Cardiac fibroblast (primary cell): ENCODE data around the gene TRIM26.

Source experiments
- DNase-seq, 2 donors: peaks; one replicate each; pipeline versions ENCODE4 v3.0.0 to v3.0.0-alpha.2; 2010; ENCODE audit warnings: low read depth in 2 of 2
- H3K4me3 ChIP-seq, 2 donors: replicated peaks in 1 of 2; 1 replicate in 1 of 2; 2 replicates in 1 of 2; pipeline ENCODE4 v1.5.1; 2011; ENCODE audit warnings: low read depth in 2 of 2, low read length in 2 of 2, mild to moderate bottlenecking in 2 of 2, moderate library complexity in 1 of 2
- CTCF ChIP-seq: IDR thresholded peaks from one replicate; pipeline ENCODE4 v1.5.1; 2011; ENCODE audit warnings: low read depth, mild to moderate bottlenecking, low read length, inconsistent platforms

The TRIM26 gene

GRCh38 chr6:30154709-30155519 is 58.3 kb downstream of the TRIM26 start:
- H3K4me3 ChIP-seq, result no peak overlapping the region
- TF ChIP-seq CTCF, result no peak
- DNase-seq, result peak; percentile 72 to 84

GRCh38 chr6:30154061-30154460 is 59.1 kb downstream of the TRIM26 start:
- TF ChIP-seq CTCF, result no peak
- no peak overlapping the region for H3K4me3 ChIP-seq
- DNase-seq, result no peak

- no peak for TF ChIP-seq CTCF
- no peak for DNase-seq
- H3K4me3 ChIP-seq, result no peak overlapping the region
Measured at GRCh38 chr6:30152910-30153610, 60.1 kb downstream of the TRIM26 start.

- TF ChIP-seq CTCF, result no peak
- no peak for DNase-seq
- no peak overlapping the region for H3K4me3 ChIP-seq
Measured at GRCh38 chr6:30152016-30152673, 61.1 kb downstream of the TRIM26 start.

GRCh38 chr6:30151580-30151979 is 61.6 kb downstream of the TRIM26 start:
- no peak for TF ChIP-seq CTCF
- no peak for DNase-seq
- H3K4me3 ChIP-seq, result no peak overlapping the region

- DNase-seq, result peak in 1 of 2 donors; percentile 15
- no peak overlapping the region for H3K4me3 ChIP-seq
- TF ChIP-seq CTCF, result no peak
Measured at GRCh38 chr6:30150671-30151395, 62.4 kb downstream of the TRIM26 start.
